K562 (cell line): ENCODE measurements around the gene STK17A. TPM values are rescaled to one million over a fixed set of nuclear protein-coding genes. Genes with fewer than 3 reads are reported as not detected.

Source experiments
- ATAC-seq: fragments of 200-7000 bp; cut with Tn5 transposase; 3 replicates; pipeline ENCODE4 v1.9.1; 2020; ENCODE audit warnings: moderate library complexity
- BruUV-seq: library from RNA; stranded (reverse); fragments of 400-500 nt; replicated peaks from 2 replicates; lab custom pipeline; 2021; lab: Mats Ljungman, UMichigan
- CTCF ChIA-PET: fragments of 300-600 bp; formaldehyde crosslinking; extraction: SDS; loops from one replicate; lab custom pipeline; 2021; ENCODE audit warnings: low intra/inter-chr PET ratio; lab: Yijun Ruan, JAX
- POLR2A ChIA-PET: fragments of 300-600, 350-650 bp; sonication (Branson Sonifier 250); formaldehyde crosslinking; extraction: SDS; loops from one replicate; lab custom pipeline; 2021; ENCODE audit warnings: antibody characterized with exemption, inconsistent platforms; lab: Yijun Ruan, JAX
- DNase-seq, 4 experiments: peaks; one replicate each; pipeline versions ENCODE4 v3.0.0 to v3.0.0-alpha.2; 2011 to 2018; ENCODE audit warnings: low spot score in 3 of 4, mixed read lengths in 3 of 4; ENCODE audit errors: extremely low read depth in 1 of 4
- FAIRE-seq: peaks from 2 replicates; lab custom pipeline; 2011; peaks lifted over from hg19 to GRCh38; lab: Jason Lieb, UNC
- H2AFZ ChIP-seq: 2 replicates; pipeline ENCODE4 v1.6.0; 2011; ENCODE audit warnings: low read depth, low read length, control low read depth, inconsistent platforms
- H3K27ac ChIP-seq: fragments of 200-600 bp; 3 replicates; pipeline ENCODE4 v1.8.0; 2011; ENCODE audit warnings: low read depth, mild to moderate bottlenecking, control low read depth, inconsistent platforms, low read length, moderate library complexity, mixed read lengths; ENCODE audit errors: extremely low read depth
- H3K27me3 ChIP-seq, 2 experiments: fragments of 300-600 bp in 1 of 2; 2 replicates in 1 of 2; 3 replicates in 1 of 2; pipeline versions ENCODE4 v1.6.0 to v1.8.0; 2011; ENCODE audit warnings: inconsistent platforms in 2 of 2, low read length in 2 of 2, mild to moderate bottlenecking in 1 of 2, mixed read lengths in 1 of 2, moderate library complexity in 1 of 2; ENCODE audit not compliant: control insufficient read depth in 2 of 2, insufficient read depth in 2 of 2
- H3K36me3 ChIP-seq: fragments of 300-600 bp; 3 replicates; pipeline ENCODE4 v1.8.0; 2011; ENCODE audit warnings: mild to moderate bottlenecking, low read length, inconsistent platforms; ENCODE audit not compliant: control insufficient read depth, insufficient read depth
- H3K4me1 ChIP-seq, 2 experiments: fragments of 200-600 bp in 1 of 2; replicated peaks in 1 of 2; 2 replicates in 1 of 2; 3 replicates in 1 of 2; pipeline versions ENCODE4 v1.5.1 to v1.8.0; 2011; ENCODE audit warnings: inconsistent platforms in 2 of 2, low read length in 2 of 2, mild to moderate bottlenecking in 1 of 2, mixed read lengths in 1 of 2, moderate library complexity in 1 of 2; ENCODE audit not compliant: control insufficient read depth in 2 of 2, insufficient read depth in 2 of 2
- H3K4me2 ChIP-seq: 2 replicates; pipeline ENCODE4 v1.6.1; 2011; ENCODE audit warnings: low read length, control low read depth, inconsistent platforms, mixed read lengths; ENCODE audit not compliant: insufficient read depth
- H3K4me3 ChIP-seq: fragments of 200-600 bp; sonication (generic), shearing (Covaris generic); 2 replicates; pipeline ENCODE4 v1.5.1; 2016; ENCODE audit warnings: control low read depth, inconsistent platforms
- H3K79me2 ChIP-seq: fragments of 200-600 bp; 3 replicates; pipeline ENCODE4 v1.8.0; 2011; ENCODE audit warnings: low read length, inconsistent platforms; ENCODE audit not compliant: control insufficient read depth, insufficient read depth
- H3K9ac ChIP-seq, 2 experiments: 2 replicates each; pipeline versions ENCODE4 v1.6.0 to v1.6.1; 2011; ENCODE audit warnings: low read depth in 2 of 2, low read length in 2 of 2, control low read depth in 1 of 2, inconsistent platforms in 1 of 2, mild to moderate bottlenecking in 1 of 2, mixed read lengths in 1 of 2; ENCODE audit not compliant: insufficient read depth in 1 of 2
- H3K9me1 ChIP-seq: one replicate; pipeline ENCODE4 v1.6.0; 2011; ENCODE audit warnings: inconsistent platforms, mild to moderate bottlenecking, low read length, moderate library complexity; ENCODE audit not compliant: control insufficient read depth, insufficient read depth
- H3K9me3 ChIP-seq: replicated peaks from 2 replicates; pipeline ENCODE4 v1.5.1; 2011; ENCODE audit warnings: low read depth, low read length, inconsistent platforms; ENCODE audit not compliant: control insufficient read depth, insufficient read depth
- H4K20me1 ChIP-seq: replicated peaks from 2 replicates; pipeline ENCODE4 v1.6.1; 2011; ENCODE audit warnings: low read length, inconsistent platforms, mixed read lengths; ENCODE audit not compliant: control insufficient read depth, insufficient read depth
- BRCA1 ChIP-seq, 2 experiments: fragments of 450-650 bp in 1 of 2; sonication (generic) in 1 of 2; formaldehyde crosslinking in 1 of 2; IDR thresholded peaks; 2 replicates each; pipeline versions ENCODE4 v1.5.0 to v1.6.1; 2017 to 2020; ENCODE audit warnings: mild to moderate bottlenecking in 1 of 2, missing genetic modification reagents in 1 of 2
- CEBPB ChIP-seq: fragments of 450-650 bp; IDR thresholded peaks from 2 replicates; pipeline ENCODE4 v1.6.1; 2016; ENCODE audit warnings: missing genetic modification characterization, missing compliant biosample characterization
- CEBPG ChIP-seq, 3 experiments: fragments of 200-800 bp in 1 of 3; sonication (Bioruptor generic) in 1 of 3; sonication (generic) in 1 of 3; formaldehyde crosslinking in 1 of 3; IDR thresholded peaks in 2 of 3; conservative IDR thresholded peaks in 1 of 3; 2 replicates each; pipeline versions ENCODE4 v1.6.1 to v1.8.0; 2016 to 2022; ENCODE audit warnings: missing compliant biosample characterization in 2 of 3, missing genetic modification characterization in 2 of 3, mild to moderate bottlenecking in 1 of 3, missing genetic modification reagents in 1 of 3
- ETV5 ChIP-seq: sonication (generic); formaldehyde crosslinking; IDR thresholded peaks from 2 replicates; pipeline ENCODE4 v1.4.0; 2020; ENCODE audit warnings: low read depth, mild to moderate bottlenecking, missing genetic modification reagents
- ZNF121 ChIP-seq: sonication (generic); formaldehyde crosslinking; conservative IDR thresholded peaks from 2 replicates; pipeline ENCODE4 v1.8.0; 2022; ENCODE audit warnings: missing genetic modification reagents
- WGBS: fragments of 100-300 bp; shearing (Covaris generic); methylation state at CpG from one replicate; pipeline ENCODE4 v1.1.6; 2016; ENCODE audit warnings: low coverage, mixed read lengths; ENCODE audit not compliant: insufficient coverage; ENCODE audit errors: missing lambda C conversion rate; 5-methylcytosine and 5-hydroxymethylcytosine counted together
- in situ Hi-C: fragments of 300-500 bp; cut with MboI; formaldehyde crosslinking; loops from 4 replicates; pipeline ENCODE4 v1.15.0; 2018; ENCODE audit warnings: inconsistent platforms, mixed read lengths
- intact Hi-C: fragments of 100-400 bp; cut with micrococcal nuclease; formaldehyde crosslinking; loops from 2 replicates; pipeline ENCODE4 v1.14.2; 2022
- polyA plus RNA-seq, 8 experiments: library from polyadenylated mRNA; depleted of rRNA in 4 of 8; stranded (reverse) in 5 of 8; unstranded in 3 of 8; fragments of >200 nt; fragmentation: Nextera tagmentation in 2 of 8; fragmentation: Illumina TruSeq in 1 of 8; extraction: Ambion mirVana in 2 of 8; extraction: Trizol in 1 of 8; gene quantifications; 2 replicates each; pipeline versions ENCODE4 v1.2.1 to v1.2.3, GENCODE V29; 2011 to 2014; ENCODE audit warnings: inconsistent platforms in 1 of 8, missing spikeins in 1 of 8
- total RNA-seq, 7 experiments: library from RNA; depleted of rRNA in 6 of 7; stranded (reverse); fragments of >200 nt in 6 of 7; fragmentation: Illumina TruSeq in 2 of 7; extraction: Trizol in 2 of 7; gene quantifications; 2 replicates each; pipeline versions ENCODE4 v1.2.1 to v1.2.3, GENCODE V29; 2011 to 2021; ENCODE audit warnings: low replicate concordance in 1 of 7

STK17A gene
- total and polyA plus RNA-seq, 9 of the 15 experiments (the other 6 are each of a cell fraction or from before 2014, with no cell fraction given), result 3.4 to 16.3 (median 13.2) TPM

GRCh38 chr7:43576241-43576640 lies 6.7 kb upstream of the STK17A start:
- intact Hi-C loops, result loop anchor here (5.0 kb wide), 1 partner anchor 119 kb away; no protein-coding TSS in a partner anchor
- DNase-seq (no peak), ATAC-seq (no peak), FAIRE-seq (no peak)
- H3K9me1 ChIP-seq, result no peaks in the 10 kb centered on the region
- TF ChIP-seq BRCA1 (IDR thresholded peaks at IDR 0.05) (no peak), BRCA1 (CRISPR knock-in tag; IDR thresholded peaks at IDR 0.05) (no peak), CEBPB (tag) (peak; percentile 42), ETV5 (CRISPR knock-in tag) (no peak), ZNF121 (no peak), CEBPG (CRISPR knock-in tag; IDR thresholded peaks at IDR 0.05) (no peak), CEBPG (tag; conservative IDR thresholded peaks at IDR 0.05 in 1 of 2, IDR thresholded peaks at IDR 0.05 in 1 of 2) (peak; percentile 12 to 43; a peak in 2 of 4 replicates)
- no TSS peak for BruUV-seq
- H3K9me3 ChIP-seq, result no peaks in the 10 kb centered on the region; the same call in 1 of the 2 replicates
- no peaks in the 10 kb centered on the region for H3K36me3 ChIP-seq
- H3K4me3 ChIP-seq, result no peak overlapping the region
- H3K9ac ChIP-seq, result no peak overlapping the region
- no peaks in the 10 kb centered on the region for H3K27me3 ChIP-seq
- in situ Hi-C loops, result no loop called here
- H3K4me2 ChIP-seq, result no peak overlapping the region
- CTCF ChIA-PET, result no interaction called here
- H3K4me1 ChIP-seq, result peaks cover 4 to 28% of the 10 kb centered on the region in 2 experiments
- H3K27ac ChIP-seq, result no peak overlapping the region
- POLR2A ChIA-PET, result interaction anchor here (1.1 kb wide), 1 partner anchor 186 kb away, joined by 3 read pairs; no protein-coding TSS in a partner anchor
- no peaks in the 10 kb centered on the region for H4K20me1 ChIP-seq
- WGBS, result 85% methylated on average over 3 of the region's 3 CpGs
- H3K79me2 ChIP-seq, result no peaks in the 10 kb centered on the region
- H2AFZ ChIP-seq, result peak overlapping the region; percentile 18; the same call in 1 of the 2 replicates
